GM19023 (cell line): ENCODE data around the gene OSBPL7.
"Not testable (repeated sequence)": the region's sequence is repeated elsewhere in the genome, so short reads cannot be mapped to it uniquely, and the experiment has no call there.

Source experiments
- ATAC-seq: cut with Tn5 transposase; IDR thresholded peaks from one replicate; pipeline ENCODE4 v1.9.1; 2021; ENCODE audit warnings: mild to moderate bottlenecking, moderate library complexity; ENCODE audit not compliant: unreplicated experiment

OSBPL7 gene

DNA sequence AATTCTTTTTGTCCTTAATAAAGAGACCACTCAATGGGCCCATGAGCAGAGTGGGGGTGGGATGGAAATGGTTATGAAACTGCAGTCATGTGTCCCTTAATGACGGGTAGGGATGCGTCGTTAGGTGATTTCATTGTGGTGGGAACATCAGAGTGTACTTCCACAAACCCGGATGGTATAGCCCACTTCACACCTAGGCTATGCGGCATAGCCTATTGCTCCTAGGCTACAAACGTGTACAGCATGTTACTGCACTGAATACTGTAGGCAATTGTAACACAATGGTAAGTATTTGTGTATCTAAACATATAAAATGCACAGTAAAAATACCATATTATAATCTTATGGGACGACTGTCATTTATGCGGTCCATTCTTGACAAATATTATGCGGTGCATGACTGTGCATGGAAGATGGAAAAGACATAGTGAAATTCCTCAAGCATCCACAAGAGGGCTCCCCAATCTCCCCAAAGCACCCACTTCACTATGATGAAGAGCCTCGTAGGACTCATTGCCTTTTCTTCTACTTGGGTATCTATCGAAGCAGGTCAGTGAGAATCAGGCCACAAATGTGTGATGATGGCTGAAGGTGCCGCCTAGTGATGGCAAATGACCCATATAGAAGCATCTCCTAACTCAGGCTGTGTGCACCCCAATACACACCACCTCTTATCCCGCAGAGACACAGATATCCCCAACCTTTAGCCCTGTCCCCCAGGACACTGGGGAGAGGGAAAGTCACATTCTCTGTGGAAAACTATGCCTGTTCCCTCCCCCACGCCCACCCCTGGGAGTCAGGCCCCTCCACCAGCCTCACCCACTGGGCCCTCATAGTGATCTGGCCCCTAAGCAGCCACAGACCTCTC, 45.0 kb downstream of the OSBPL7 start:
- no peak for ATAC-seq

DNA sequence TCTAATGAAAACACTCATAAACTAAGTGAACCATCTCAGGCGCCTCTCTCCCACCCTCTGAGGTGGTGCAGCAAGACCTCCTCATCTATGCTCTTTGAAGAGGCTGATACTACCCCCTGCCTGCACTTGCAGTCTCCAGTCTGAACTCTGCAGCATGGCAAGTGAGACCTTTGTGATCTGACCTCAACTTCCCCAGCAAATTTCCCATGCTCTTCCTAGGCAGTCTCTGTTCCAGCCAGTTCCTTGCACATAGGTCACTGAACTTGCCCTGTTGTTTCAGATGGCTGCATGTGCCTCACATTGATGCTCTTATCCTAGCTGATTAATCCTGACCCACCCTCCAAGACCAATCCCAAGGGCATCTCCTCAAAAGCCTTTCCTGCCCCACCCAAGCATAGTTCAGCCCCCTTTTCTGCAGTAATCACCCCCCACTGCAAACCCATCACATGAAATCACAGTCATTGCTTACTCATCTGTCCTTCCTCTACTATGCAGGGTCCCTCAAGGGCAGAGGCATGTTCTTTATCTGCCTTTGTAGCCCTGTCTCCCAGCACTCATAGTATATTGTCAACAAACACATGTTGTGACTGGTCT, 46.5 kb downstream of the OSBPL7 start:
- no peak for ATAC-seq

DNA sequence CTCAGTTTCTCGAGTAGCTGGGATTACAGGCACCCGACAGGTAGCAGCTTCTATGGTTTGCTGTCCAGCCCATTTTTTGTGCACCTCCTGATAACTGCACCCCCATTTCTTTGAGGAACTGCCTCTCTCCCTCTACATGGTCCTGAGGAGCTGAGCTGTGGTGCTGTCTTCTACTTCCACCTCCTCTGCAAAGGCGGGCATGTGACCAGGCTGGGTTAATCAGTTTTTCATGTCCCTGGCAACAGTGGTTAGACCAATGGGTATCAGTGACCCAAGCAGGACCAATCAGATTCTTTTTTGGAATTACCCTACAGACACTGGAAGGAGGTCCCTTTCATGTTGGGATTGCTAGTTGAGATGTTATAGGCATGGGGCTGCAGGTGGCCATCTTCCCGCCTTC, 47.3 kb downstream of the OSBPL7 start:
- no peak for ATAC-seq

DNA sequence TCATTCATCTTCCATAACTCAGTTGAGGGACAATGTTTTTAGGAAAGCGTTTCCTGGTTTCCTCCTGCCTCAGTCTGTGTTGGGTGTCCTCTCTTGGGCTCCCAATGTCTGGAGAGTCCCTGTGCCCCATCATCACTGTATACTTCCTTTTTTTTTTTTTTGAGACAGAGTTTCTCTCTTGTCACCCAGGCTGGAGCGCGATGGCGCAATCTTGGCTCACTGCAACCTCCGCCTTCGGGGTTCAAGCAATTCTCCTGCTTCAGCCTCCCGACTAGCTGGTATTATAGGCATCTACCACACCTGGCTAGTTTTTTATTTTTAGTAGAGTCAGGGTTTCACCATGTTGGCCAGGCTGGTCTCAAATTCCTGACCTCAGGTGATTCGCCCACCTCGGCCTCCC, 47.9 kb downstream of the OSBPL7 start:
- ATAC-seq = not testable (repeated sequence)

DNA sequence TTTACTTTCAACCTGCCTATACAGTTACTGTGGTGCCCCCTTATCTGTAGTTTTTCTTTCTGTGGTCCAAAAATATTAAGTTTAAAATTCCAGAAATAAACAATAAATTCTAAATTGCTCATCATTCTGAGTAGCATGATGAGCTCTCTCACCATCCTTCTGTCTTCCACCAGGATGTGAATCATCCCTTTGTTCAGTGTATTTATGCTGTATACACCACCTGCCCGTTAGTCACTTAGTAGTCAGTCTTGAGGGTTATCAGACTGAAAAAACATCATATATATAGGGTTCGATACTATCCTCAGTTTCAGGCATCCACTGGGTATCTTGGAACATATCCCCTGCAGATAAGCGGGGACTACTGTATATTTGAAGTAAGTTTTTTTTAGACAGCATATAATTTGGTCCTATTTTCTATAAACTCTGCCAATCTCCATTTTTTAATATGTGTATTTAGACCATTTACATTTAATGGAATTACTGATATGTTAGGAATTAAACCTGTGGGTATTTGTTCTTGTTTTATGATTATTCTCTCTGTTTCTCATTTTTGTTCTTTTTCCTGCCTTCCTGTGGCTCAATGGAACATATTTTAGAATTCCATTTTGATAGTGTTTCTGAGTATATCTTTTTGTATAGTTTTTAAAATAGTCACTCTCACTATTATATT, 57.5 kb downstream of the OSBPL7 start:
- ATAC-seq = no peak

DNA sequence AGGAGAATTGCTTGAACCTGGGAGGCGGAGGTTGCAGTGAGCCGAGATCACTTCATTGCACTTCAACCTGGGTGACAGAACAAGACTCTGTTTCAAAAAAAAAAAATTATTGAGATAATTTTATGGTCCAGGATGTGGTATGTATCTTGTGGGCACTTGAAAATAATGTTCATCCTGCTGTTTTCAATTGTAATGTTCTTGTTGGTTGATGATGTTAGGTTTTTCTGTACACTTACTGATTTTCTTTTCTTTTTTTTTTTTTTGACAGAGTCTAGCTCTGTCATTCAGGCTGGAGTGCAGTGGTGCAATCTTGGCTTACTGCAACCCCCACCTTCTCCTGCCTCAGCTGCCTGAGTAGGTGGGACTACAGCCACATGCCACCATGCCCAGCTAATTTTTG, 58.9 kb downstream of the OSBPL7 start:
- no peak for ATAC-seq

DNA sequence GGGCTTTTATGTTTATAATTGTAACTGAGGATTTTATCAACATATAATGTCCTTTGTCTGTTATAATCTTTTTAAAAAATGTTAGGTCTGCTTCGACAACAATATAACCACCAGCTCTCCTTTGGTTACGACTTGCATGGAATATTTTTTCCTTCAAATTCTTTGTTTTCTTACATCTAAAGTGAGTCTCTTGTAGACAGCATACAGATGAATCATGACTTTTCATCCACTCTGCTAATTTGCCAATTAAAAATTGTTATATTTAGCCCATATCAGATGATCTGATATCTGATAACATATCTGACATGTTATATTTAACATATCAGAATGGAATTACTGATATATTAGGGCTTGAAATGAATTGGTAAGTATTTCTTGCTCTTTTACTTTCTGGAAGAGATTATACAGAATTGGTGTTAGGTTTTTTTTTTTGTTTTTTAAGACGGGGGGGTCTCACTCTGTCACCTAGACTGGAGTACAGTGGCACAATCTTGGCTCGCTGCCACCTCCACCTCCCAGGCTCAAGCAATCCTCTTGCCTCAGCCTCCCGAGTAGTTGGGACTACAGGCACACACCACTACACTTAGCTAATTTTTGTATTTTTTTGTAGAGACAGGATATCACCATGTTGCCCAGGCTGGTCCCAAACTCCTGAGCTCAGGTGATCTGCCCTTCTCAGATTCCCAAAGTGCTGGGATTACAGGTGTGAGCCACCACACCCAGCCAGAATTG, 61.0 kb downstream of the OSBPL7 start:
- ATAC-seq = no peak

DNA sequence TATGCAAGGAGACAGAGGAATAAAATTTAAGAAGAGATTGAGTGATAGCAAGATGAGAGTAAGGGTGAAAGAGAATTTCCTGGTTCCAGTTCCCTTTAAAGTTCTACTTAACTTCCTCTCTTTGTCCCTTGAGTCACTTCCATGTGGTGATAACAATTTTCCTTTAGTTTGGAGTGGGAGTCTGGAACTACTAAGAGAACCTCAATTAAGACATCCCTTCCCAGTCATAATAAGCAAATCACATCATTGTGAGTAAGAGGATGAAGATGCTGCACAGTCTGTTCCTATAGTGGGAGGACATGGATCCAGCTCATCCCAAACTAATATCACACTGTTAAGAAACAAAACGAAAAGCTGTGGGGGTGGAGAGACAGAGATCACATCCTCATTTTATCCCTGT, 64.2 kb downstream of the OSBPL7 start:
- no peak for ATAC-seq
